Neural cell (in vitro differentiated cells): Measurements from ENCODE around the gene GPATCH4. TPM values are rescaled to one million over a fixed set of nuclear protein-coding genes. Genes with fewer than 3 reads are reported as not detected.
A peak's percentile ranks its signal among the peaks of the same experiment; 100 is the strongest.

Source experiments
- H2AFZ ChIP-seq: fragments of 200-600, 300-800 bp; sonication (generic), shearing (Covaris generic); 2 replicates; pipeline ENCODE4 v1.6.0; 2014; ENCODE audit warnings: low read depth, mild to moderate bottlenecking, antibody characterized with exemption, low read length, moderate library complexity
- H3F3A ChIP-seq: fragments of 200-600 bp; shearing (Covaris generic); 2 replicates; pipeline ENCODE4 v1.6.1; 2016; ENCODE audit warnings: mild to moderate bottlenecking, moderate library complexity, mixed read lengths, antibody characterized with exemption, low read length; ENCODE audit not compliant: insufficient read depth, poor library complexity, severe bottlenecking
- H3K27ac ChIP-seq: fragments of 200-600, 300-800 bp; sonication (generic), shearing (Covaris generic); 2 replicates; pipeline ENCODE4 v1.5.1; 2014; ENCODE audit warnings: mild to moderate bottlenecking, low read length, moderate library complexity
- H3K27me3 ChIP-seq: fragments of 300-800, 200-600 bp; sonication (generic), shearing (Covaris generic); 2 replicates; pipeline ENCODE4 v1.6.0; 2014; ENCODE audit warnings: mild to moderate bottlenecking, low read depth, low read length, moderate library complexity; ENCODE audit not compliant: insufficient read depth
- H3K36me3 ChIP-seq: fragments of 300-800, 200-600 bp; sonication (generic), shearing (Covaris generic); 2 replicates; pipeline ENCODE4 v1.5.1; 2014; ENCODE audit warnings: mild to moderate bottlenecking, antibody characterized with exemption, low read length, moderate library complexity; ENCODE audit not compliant: insufficient read depth
- H3K4me2 ChIP-seq: fragments of 300-800, 200-600 bp; sonication (generic), shearing (Covaris generic); 2 replicates; pipeline ENCODE4 v1.6.0; 2014; ENCODE audit warnings: mild to moderate bottlenecking, low read length
- H3K4me3 ChIP-seq: fragments of 300-800, 200-600 bp; sonication (generic), shearing (Covaris generic); 2 replicates; pipeline ENCODE4 v1.5.1; 2014; ENCODE audit warnings: mild to moderate bottlenecking, low read length, moderate library complexity
- H3K79me2 ChIP-seq: fragments of 200-600 bp; shearing (Covaris generic); replicated peaks from 2 replicates; pipeline ENCODE4 v1.6.0; 2014; ENCODE audit warnings: mild to moderate bottlenecking, low read length, moderate library complexity; ENCODE audit not compliant: insufficient read depth
- H3K9ac ChIP-seq: fragments of 300-800, 200-600 bp; sonication (generic), shearing (Covaris generic); 2 replicates; pipeline ENCODE4 v1.6.1; 2016; ENCODE audit warnings: mild to moderate bottlenecking, low read length, mixed read lengths
- H3K9me2 ChIP-seq: fragments of 200-600 bp; shearing (Covaris generic); 2 replicates; pipeline ENCODE4 v1.6.1; 2016; ENCODE audit warnings: mild to moderate bottlenecking, low read length, mixed read lengths; ENCODE audit not compliant: insufficient read depth
- H3K9me3 ChIP-seq: fragments of 200-600, 300-800 bp; sonication (generic), shearing (Covaris generic); 2 replicates; pipeline ENCODE4 v1.6.1; 2016; ENCODE audit warnings: mild to moderate bottlenecking, mixed run types, low read length, moderate library complexity, mixed read lengths
- H4K20me1 ChIP-seq: fragments of 200-600 bp; shearing (Covaris generic); 2 replicates; pipeline ENCODE4 v1.6.1; 2016; ENCODE audit warnings: mild to moderate bottlenecking, mixed run types; ENCODE audit not compliant: insufficient read depth
- CTCF ChIP-seq: fragments of 450-650 bp; IDR thresholded peaks from 2 replicates; pipeline ENCODE4 v1.5.1; 2014; ENCODE audit warnings: antibody characterized with exemption, mild to moderate bottlenecking, moderate library complexity; ENCODE audit not compliant: poor library complexity, severe bottlenecking
- EP300 ChIP-seq: fragments of 450-650 bp; conservative IDR thresholded peaks from 2 replicates; pipeline ENCODE4 v1.6.1; 2014; ENCODE audit warnings: antibody characterized with exemption, mild to moderate bottlenecking, moderate library complexity; ENCODE audit not compliant: poor library complexity, severe bottlenecking
- EZH2 ChIP-seq: fragments of 200-600, 300-800 bp; shearing (Covaris generic), sonication (generic); IDR thresholded peaks from 2 replicates; pipeline ENCODE4 v1.6.1; 2014; ENCODE audit warnings: antibody characterized with exemption, low read length, borderline replicate concordance, mild to moderate bottlenecking; ENCODE audit not compliant: insufficient read depth, poor library complexity, severe bottlenecking
- MXI1 ChIP-seq: fragments of 450-650 bp; conservative IDR thresholded peaks from 2 replicates; pipeline ENCODE4 v1.6.1; 2014; ENCODE audit warnings: antibody characterized with exemption, mild to moderate bottlenecking; ENCODE audit not compliant: poor library complexity, severe bottlenecking
- POLR2AphosphoS5 ChIP-seq: IDR thresholded peaks from 2 replicates; pipeline ENCODE4 v1.6.1; 2012
- RAD21 ChIP-seq: fragments of 450-650 bp; conservative IDR thresholded peaks from 2 replicates; pipeline ENCODE4 v1.6.1; 2014; ENCODE audit warnings: antibody characterized with exemption, mild to moderate bottlenecking, moderate library complexity
- SMC3 ChIP-seq: fragments of 450-650 bp; conservative IDR thresholded peaks from 2 replicates; pipeline ENCODE4 v1.6.1; 2014; ENCODE audit warnings: antibody characterized with exemption, mild to moderate bottlenecking, moderate library complexity; ENCODE audit not compliant: poor library complexity
- TAF1 ChIP-seq: IDR thresholded peaks from 2 replicates; pipeline ENCODE4 v1.6.1; 2012; ENCODE audit warnings: low read depth
- polyA plus RNA-seq: library from polyadenylated mRNA; depleted of rRNA; stranded (reverse); fragments of >200 nt; gene quantifications from 2 replicates; pipeline ENCODE4 v1.2.3, GENCODE V29; 2014
- TF ChIP-seq, protein P1 (sequence below): IDR thresholded peaks from 2 replicates; pipeline ENCODE4 v1.6.1; 2012; ENCODE audit warnings: borderline replicate concordance

Gene GPATCH4
- polyA plus RNA-seq, 1 donor from 2014 or later = 3.9 TPM

- H2AFZ ChIP-seq = no peak overlapping the region
- no peaks in the 10 kb centered on the region for H3K9me3 ChIP-seq
- H3K4me2 ChIP-seq = peak overlapping the region; percentile 37
- H3F3A ChIP-seq = no peaks in the 10 kb centered on the region
- H3K79me2 ChIP-seq = no peaks in the 10 kb centered on the region
- H3K4me3 ChIP-seq = peak overlapping the region; percentile 48
- H3K9me2 ChIP-seq = no peaks in the 10 kb centered on the region
- no peaks in the 10 kb centered on the region for H4K20me1 ChIP-seq
- H3K9ac ChIP-seq = no peak overlapping the region
- H3K27me3 ChIP-seq = no peaks in the 10 kb centered on the region
- no peaks in the 10 kb centered on the region for H3K36me3 ChIP-seq
- H3K27ac ChIP-seq = peak overlapping the region; percentile 65
- TF ChIP-seq TAF1 = no peak
- TF ChIP-seq, protein P1, sequence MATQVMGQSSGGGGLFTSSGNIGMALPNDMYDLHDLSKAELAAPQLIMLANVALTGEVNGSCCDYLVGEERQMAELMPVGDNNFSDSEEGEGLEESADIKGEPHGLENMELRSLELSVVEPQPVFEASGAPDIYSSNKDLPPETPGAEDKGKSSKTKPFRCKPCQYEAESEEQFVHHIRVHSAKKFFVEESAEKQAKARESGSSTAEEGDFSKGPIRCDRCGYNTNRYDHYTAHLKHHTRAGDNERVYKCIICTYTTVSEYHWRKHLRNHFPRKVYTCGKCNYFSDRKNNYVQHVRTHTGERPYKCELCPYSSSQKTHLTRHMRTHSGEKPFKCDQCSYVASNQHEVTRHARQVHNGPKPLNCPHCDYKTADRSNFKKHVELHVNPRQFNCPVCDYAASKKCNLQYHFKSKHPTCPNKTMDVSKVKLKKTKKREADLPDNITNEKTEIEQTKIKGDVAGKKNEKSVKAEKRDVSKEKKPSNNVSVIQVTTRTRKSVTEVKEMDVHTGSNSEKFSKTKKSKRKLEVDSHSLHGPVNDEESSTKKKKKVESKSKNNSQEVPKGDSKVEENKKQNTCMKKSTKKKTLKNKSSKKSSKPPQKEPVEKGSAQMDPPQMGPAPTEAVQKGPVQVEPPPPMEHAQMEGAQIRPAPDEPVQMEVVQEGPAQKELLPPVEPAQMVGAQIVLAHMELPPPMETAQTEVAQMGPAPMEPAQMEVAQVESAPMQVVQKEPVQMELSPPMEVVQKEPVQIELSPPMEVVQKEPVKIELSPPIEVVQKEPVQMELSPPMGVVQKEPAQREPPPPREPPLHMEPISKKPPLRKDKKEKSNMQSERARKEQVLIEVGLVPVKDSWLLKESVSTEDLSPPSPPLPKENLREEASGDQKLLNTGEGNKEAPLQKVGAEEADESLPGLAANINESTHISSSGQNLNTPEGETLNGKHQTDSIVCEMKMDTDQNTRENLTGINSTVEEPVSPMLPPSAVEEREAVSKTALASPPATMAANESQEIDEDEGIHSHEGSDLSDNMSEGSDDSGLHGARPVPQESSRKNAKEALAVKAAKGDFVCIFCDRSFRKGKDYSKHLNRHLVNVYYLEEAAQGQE = no peak
- no peak for TF ChIP-seq POLR2AphosphoS5
- no peak for TF ChIP-seq EP300
- TF ChIP-seq SMC3 = no peak
- TF ChIP-seq CTCF = no peak
- no peak for TF ChIP-seq RAD21
- TF ChIP-seq EZH2 = no peak
- no peak for TF ChIP-seq MXI1
Measured at GRCh38 chr1:156559086-156559796, 42.0 kb downstream of the GPATCH4 start.

DNA sequence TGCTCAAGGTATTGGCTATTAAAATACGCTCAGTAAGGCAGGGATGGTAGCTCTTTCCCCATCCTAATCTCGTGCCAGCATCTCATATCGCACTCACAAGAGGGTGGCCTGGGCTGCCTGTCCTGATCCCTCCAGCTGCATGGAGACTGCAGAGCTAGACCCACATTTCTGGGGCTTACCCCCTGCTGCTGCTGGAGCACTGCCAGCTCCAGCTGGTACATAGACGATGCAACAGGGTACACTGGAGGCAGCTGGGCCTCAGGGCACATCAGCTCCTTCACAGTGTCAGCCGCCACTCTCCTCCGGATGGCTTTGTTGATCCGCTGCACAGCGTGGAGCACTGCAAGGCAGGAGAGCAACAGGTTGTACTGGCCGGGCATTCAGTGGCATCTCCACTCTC, 44.9 kb downstream of the GPATCH4 start:
- Histone ChIP-seq H4K20me1 (no peaks in the 10 kb centered on the region), H3K27me3 (no peaks in the 10 kb centered on the region), H3K27ac (peak overlapping the region; percentile 69), H3K4me3 (peak overlapping the region; percentile 22), H3K9me3 (no peaks in the 10 kb centered on the region), H3K9ac (peak overlapping the region; percentile 6), H3K36me3 (no peaks in the 10 kb centered on the region), H3K79me2 (no peaks in the 10 kb centered on the region), H3K9me2 (no peaks in the 10 kb centered on the region), H2AFZ (no peak overlapping the region), H3K4me2 (no peak overlapping the region), H3F3A (no peaks in the 10 kb centered on the region)
- TF ChIP-seq MXI1 = no peak
- no peak for TF ChIP-seq EP300
- TF ChIP-seq SMC3 = no peak
- no peak for TF ChIP-seq CTCF
- TF ChIP-seq EZH2 = no peak
- TF ChIP-seq, protein P1 = no peak
- TF ChIP-seq POLR2AphosphoS5 = no peak
- no peak for TF ChIP-seq TAF1
- no peak for TF ChIP-seq RAD21
